OCI-LY7 (cell line): ENCODE data around the gene LYRM4. TPM values are rescaled to one million over a fixed set of nuclear protein-coding genes. Genes with fewer than 3 reads are reported as not detected.

ENCODE experiments used
- BruUV-seq: library from RNA; stranded (reverse); fragments of 400-500 nt; replicated peaks from 2 replicates; lab custom pipeline; 2021; lab: Mats Ljungman, UMichigan
- CTCF ChIA-PET: fragments of 300-600 bp; sonication (Branson Sonifier 250); formaldehyde crosslinking; loops from one replicate; lab custom pipeline; 2022; ENCODE audit warnings: antibody characterized with exemption; ENCODE audit not compliant: unreplicated experiment; lab: Charles Lee
- POLR2A ChIA-PET: fragments of 300-600 bp; sonication (Branson Sonifier 250); formaldehyde crosslinking; loops from one replicate; lab custom pipeline; 2022; ENCODE audit warnings: antibody characterized with exemption; lab: Charles Lee
- DNase-seq: peaks from one replicate; pipeline ENCODE4 v3.0.0-alpha.2; 2015; ENCODE audit warnings: low spot score
- H2AFZ ChIP-seq: fragments of 200-600 bp; sonication (generic), shearing (Covaris generic); 2 replicates; pipeline ENCODE4 v1.6.1; 2014; ENCODE audit warnings: mild to moderate bottlenecking, antibody characterized with exemption, low read length, moderate library complexity
- H3K27ac ChIP-seq: fragments of 200-600 bp; sonication (generic); 2 replicates; pipeline ENCODE4 v1.5.1; 2014; ENCODE audit warnings: mixed run types, low read depth, mild to moderate bottlenecking, moderate library complexity, low read length, inconsistent platforms; ENCODE audit not compliant: poor library complexity, severe bottlenecking
- H3K36me3 ChIP-seq: fragments of 200-600 bp; sonication (generic); 2 replicates; pipeline ENCODE4 v1.6.1; 2014; ENCODE audit warnings: mild to moderate bottlenecking, antibody characterized with exemption, low read length, moderate library complexity, mixed read lengths; ENCODE audit not compliant: insufficient read depth
- H3K4me1 ChIP-seq: fragments of 200-600 bp; sonication (generic); 2 replicates; pipeline ENCODE4 v1.5.1; 2014; ENCODE audit warnings: mild to moderate bottlenecking, low read length; ENCODE audit not compliant: insufficient read depth, poor library complexity, severe bottlenecking
- H3K4me2 ChIP-seq: fragments of 200-600 bp; sonication (generic); 2 replicates; pipeline ENCODE4 v1.6.1; 2014; ENCODE audit warnings: mild to moderate bottlenecking, low read length
- H3K4me3 ChIP-seq: fragments of 200-600 bp; sonication (generic); 2 replicates; pipeline ENCODE4 v1.5.1; 2014; ENCODE audit warnings: mild to moderate bottlenecking, low read depth, low read length; ENCODE audit not compliant: poor library complexity, severe bottlenecking
- H3K79me2 ChIP-seq: fragments of 200-600 bp; sonication (generic); 2 replicates; pipeline ENCODE4 v1.6.1; 2016; ENCODE audit warnings: low read depth, mild to moderate bottlenecking, low read length, moderate library complexity, mixed read lengths; ENCODE audit not compliant: insufficient read depth
- H3K9me2 ChIP-seq: fragments of 200-600 bp; sonication (generic); 2 replicates; pipeline ENCODE4 v1.6.1; 2016; ENCODE audit warnings: mild to moderate bottlenecking, low read length, mixed read lengths; ENCODE audit not compliant: insufficient read depth
- H3K9me3 ChIP-seq: fragments of 200-600 bp; sonication (generic); 2 replicates; pipeline ENCODE4 v1.6.1; 2014; ENCODE audit warnings: mild to moderate bottlenecking, mixed run types, low read length, mixed read lengths
- H4K20me1 ChIP-seq: fragments of 200-600 bp; sonication (generic); 2 replicates; pipeline ENCODE4 v1.6.1; 2014; ENCODE audit warnings: mild to moderate bottlenecking, antibody characterized with exemption, low read length, moderate library complexity, mixed read lengths; ENCODE audit not compliant: insufficient read depth
- CTCF ChIP-seq: fragments of 200-600 bp; sonication (generic); conservative IDR thresholded peaks from 2 replicates; pipeline ENCODE4 v1.5.1; 2014; ENCODE audit warnings: mild to moderate bottlenecking, antibody characterized with exemption, low read length, moderate library complexity, mixed read lengths
- EZH2phosphoT487 ChIP-seq: fragments of 200-600 bp; sonication (generic); IDR thresholded peaks from 2 replicates; pipeline ENCODE4 v1.6.1; 2018; ENCODE audit warnings: low read depth, borderline replicate concordance, mild to moderate bottlenecking, mixed run types, antibody characterized with exemption, low read length, moderate library complexity, mixed read lengths
- intact Hi-C: fragments of 100-400 bp; cut with micrococcal nuclease; formaldehyde crosslinking; loops from one replicate; pipeline ENCODE4 v1.10.0; 2022; ENCODE audit not compliant: unreplicated experiment
- total RNA-seq, 2 experiments: library from RNA; depleted of rRNA in 1 of 2; stranded (reverse); fragments of >200 nt in 1 of 2; shearing (Covaris generic) in 1 of 2; gene quantifications; 2 replicates each; pipeline ENCODE4 v1.2.3, GENCODE V29; 2014 to 2022

Gene LYRM4
- total RNA-seq, 2 experiments from 2014 or later: 19.6 to 34.3 TPM

DNA sequence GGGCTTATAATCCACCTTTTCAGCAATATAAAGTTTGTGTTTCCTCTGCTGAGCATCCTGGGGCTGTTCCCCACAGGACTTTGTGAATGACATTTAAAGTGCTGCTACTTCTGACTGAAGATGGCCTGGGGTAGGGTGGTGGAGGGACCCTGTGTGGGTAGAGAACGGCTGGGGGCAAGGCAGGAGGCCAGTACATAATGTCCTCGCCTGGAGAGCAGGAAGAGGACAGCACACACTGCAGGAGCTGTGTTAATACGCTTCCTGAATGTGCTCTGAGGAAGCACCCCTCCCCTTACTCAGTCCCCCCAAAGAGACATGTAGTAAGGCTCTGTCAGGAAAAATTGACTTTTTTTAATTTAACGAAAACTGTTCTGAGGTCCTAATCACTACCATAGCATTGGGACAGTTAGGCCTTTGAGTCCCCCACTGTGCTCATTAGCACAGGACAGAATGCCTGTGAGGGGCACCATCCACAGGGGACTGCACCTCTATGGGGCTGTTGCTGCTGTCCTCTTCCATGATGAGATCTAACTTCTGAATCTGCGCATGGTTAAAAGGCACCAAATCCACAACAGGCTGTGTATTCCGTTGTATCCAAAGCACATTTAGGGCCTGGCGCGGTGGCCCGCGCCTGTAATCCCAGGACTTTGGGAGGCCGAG, 68.5 kb downstream of the LYRM4 start:
- Histone ChIP-seq H4K20me1 (no peaks in the 10 kb centered on the region), H3K36me3 (peaks cover 10% of the 10 kb centered on the region; the same call in 1 of the 2 replicates), H3K4me3 (no peak overlapping the region), H3K4me2 (no peak overlapping the region), H3K79me2 (no peaks in the 10 kb centered on the region), H3K9me2 (no peaks in the 10 kb centered on the region), H3K27ac (no peak overlapping the region), H2AFZ (no peak overlapping the region), H3K4me1 (no peaks in the 10 kb centered on the region), H3K9me3 (no peaks in the 10 kb centered on the region)
- CTCF ChIA-PET: interaction anchor here (0.6 kb wide), 1 partner anchor 262 kb away, joined by 3 read pairs; no protein-coding TSS in a partner anchor
- BruUV-seq: no TSS peak
- no peak for DNase-seq
- TF ChIP-seq EZH2phosphoT487: no peak
- TF ChIP-seq CTCF: no peak
- intact Hi-C loops: no loop called here
- POLR2A ChIA-PET: interaction anchor here (0.6 to 1.1 kb wide), 2 partner anchors 13 to 60 kb away, joined by 3 read pairs; no protein-coding TSS in a partner anchor

DNA sequence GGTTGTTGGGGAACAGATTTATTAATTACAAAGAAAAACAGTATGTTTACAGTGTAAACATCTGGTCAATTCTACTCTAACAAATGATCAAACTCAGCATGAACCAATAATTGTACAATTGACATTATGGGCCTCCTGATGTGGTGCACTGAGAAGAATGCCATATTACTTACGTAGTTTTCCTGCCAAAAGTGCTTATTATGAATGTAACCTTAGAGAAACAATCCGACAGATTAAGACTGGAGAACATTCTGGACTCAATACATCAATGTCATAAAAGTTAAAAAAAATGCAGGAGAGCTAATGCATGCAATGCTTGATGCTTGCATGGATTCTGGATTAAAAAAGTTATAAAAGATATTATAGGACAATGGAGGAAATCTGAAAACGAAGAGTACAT, 69.0 kb downstream of the LYRM4 start:
- Histone ChIP-seq H2AFZ (no peak overlapping the region), H3K9me2 (no peaks in the 10 kb centered on the region), H3K9me3 (no peaks in the 10 kb centered on the region), H3K27ac (no peak overlapping the region), H3K4me3 (no peak overlapping the region), H3K36me3 (peaks cover 10% of the 10 kb centered on the region; the same call in 1 of the 2 replicates), H3K4me1 (no peaks in the 10 kb centered on the region), H4K20me1 (no peaks in the 10 kb centered on the region), H3K79me2 (no peaks in the 10 kb centered on the region), H3K4me2 (no peak overlapping the region)
- POLR2A ChIA-PET: no interaction called here
- no peak for TF ChIP-seq CTCF
- no peak for DNase-seq
- intact Hi-C loops: no loop called here
- no TSS peak for BruUV-seq
- CTCF ChIA-PET: no interaction called here

DNA sequence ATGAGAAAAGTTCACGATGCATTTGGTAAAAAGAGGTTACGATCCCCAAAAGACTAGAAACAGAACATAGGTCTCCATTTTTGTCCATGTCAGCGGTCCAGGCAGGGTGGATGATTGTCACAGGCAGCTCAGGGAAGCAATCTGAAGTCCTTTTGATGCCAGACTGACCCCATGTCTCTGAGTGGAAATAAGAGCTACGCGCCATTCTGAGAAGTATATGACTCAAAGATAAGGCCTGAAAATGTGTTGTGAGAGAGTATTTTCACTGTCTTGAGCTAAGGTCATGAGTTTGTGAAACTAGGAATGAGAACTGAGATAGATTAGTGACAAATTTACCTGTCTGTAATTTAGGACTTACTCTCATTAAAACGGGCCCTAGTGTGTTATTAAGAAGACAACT, 69.5 kb downstream of the LYRM4 start:
- Histone ChIP-seq H3K27ac (no peak overlapping the region), H2AFZ (no peak overlapping the region), H3K4me2 (no peak overlapping the region), H3K4me3 (no peak overlapping the region), H3K4me1 (no peaks in the 10 kb centered on the region), H3K9me3 (no peaks in the 10 kb centered on the region), H3K79me2 (no peaks in the 10 kb centered on the region), H3K9me2 (no peaks in the 10 kb centered on the region), H3K36me3 (peaks cover 10% of the 10 kb centered on the region; the same call in 1 of the 2 replicates), H4K20me1 (no peaks in the 10 kb centered on the region)
- intact Hi-C loops: no loop called here
- TF ChIP-seq EZH2phosphoT487: no peak
- POLR2A ChIA-PET: no interaction called here
- CTCF ChIA-PET: no interaction called here
- DNase-seq: no peak
- no TSS peak for BruUV-seq
